HG03066 (cell line): ENCODE measurements around the gene SUN3.
"Not testable (repeated sequence)": the region's sequence is repeated elsewhere in the genome, so short reads cannot be mapped to it uniquely, and the experiment has no call there.

Experiments used
- ATAC-seq: cut with Tn5 transposase; IDR thresholded peaks from one replicate; pipeline ENCODE4 v1.9.1; 2021; ENCODE audit warnings: low read depth; ENCODE audit not compliant: unreplicated experiment

The SUN3 gene

GRCh38 chr7:47946581-47947354, 82.1 kb downstream of the SUN3 start:
- no peak for ATAC-seq

DNA sequence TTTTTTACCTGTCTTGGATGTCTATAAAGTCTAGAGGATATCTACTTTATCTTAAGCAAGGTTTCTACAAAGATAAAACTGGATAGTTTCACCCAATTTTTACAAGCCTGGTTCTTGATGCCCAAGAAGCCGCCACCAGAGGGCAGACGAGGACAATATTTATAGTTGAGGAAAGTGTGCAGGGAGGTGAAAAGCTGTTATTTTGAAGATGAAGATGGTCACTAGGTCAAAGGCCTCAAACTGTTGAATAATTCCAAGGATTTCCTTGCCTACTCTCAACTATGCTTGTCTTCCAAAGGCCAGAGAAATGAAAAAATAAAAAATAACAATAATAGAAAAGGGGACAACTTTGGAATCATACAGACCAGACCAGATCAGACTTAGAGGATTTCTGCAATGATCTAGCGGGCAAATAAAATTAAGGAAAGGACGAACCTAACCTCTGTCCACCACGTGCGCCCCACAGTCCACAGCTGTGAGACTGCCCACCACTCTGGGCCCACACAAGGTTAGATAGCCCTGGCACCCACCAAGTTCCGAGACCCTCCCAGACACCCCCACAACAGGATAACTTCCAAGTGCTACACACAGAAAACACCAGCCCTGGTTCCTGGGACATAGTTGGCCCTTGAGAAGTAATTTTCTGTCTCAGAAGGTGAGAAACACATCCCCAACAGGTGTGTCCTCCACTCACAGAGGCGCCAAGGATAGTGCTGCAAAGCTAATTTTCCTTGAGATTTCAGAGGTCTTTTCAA, 83.5 kb downstream of the SUN3 start:
- no peak for ATAC-seq

DNA sequence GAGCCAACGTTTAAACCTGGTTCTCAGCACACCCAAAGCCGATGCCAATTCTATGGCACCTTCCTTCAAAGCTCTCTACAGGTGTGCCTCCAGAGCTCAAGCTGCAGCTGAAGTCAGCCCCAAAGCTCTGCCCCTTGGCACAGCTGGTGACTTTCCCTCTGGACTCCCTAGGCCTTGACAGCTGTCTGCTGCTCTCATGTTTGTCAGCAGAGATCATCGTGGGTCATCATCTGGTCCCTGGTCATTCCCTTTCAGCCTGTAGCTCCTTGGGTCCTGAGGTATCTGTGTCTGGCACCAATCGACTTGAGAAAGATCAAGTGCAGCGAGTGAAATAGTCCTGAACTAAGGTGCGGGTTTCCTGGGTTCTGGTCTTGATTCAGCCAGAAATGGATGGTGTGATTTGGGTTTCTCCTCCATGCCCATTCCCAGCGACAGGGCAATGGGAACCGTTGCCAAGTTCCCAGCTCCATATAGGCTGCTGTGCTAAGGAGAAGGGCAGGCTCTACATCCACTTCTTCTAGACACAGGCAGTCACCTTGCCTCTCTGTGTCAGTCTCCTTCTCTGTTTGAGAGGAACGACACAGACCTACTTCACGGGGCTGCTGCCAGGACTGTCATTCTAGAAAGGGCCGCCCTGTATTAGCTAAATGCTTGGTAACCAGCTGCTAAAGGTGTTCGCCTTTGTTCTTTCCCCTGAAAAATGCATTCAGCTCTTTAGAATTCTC, 84.2 kb downstream of the SUN3 start:
- ATAC-seq = no peak

DNA sequence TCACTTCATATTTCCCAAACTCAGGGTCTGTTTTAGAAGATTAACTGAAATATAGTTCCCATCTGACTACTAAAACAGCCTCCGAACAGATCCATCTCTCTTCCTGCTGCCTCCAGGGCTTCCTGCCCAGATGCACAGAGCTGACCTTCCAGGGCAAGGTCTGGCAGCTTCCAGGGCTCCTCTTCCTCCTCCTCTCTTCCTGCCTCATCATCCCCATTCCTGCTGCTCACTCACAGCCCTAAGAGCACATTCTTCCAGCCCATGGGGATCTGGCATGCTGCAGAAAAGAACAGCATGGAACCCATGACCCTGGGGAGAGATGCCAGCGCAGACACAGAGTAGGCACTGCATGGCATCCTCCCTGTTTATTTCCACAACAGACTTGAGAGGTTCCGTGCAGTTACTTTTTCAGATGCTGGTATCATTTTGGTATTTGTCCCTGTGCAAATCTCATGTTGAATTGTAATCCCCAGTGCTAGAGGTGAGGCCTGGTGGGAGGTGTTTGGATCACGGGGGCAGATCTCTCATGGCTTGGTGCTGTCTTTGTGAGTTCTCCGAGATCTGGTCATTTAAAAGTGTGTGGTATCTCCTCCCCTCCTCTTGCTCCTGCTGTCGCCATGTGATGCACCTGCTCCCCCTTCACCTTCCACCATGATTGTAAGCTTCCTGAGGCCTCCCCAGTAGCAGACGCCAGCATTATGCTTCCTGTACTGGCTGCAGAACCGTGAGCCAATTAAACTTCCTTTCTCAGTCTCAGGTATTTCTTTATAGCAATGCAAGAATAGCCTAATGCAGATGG, 85.0 kb downstream of the SUN3 start:
- no peak for ATAC-seq

DNA sequence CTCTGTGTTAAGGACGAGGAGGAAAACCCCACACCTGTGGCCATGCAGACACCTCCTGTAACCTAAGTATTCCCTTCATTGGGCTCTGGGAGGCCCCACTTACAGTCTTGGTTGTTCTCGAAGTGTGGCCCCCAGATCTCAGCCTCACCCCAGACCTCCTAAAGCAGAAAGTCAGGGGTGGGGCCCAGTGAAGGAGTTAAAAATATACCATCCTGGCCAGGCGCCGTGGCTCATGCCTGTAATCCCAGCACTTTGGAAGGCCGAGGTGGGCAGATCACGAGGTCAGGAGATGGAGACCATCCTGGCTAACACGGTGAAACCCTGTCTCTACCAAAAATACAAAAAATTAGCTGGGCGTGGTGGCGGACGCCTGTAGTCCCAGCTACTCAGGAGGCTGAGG, 86.3 kb downstream of the SUN3 start:
- not testable (repeated sequence) for ATAC-seq

DNA sequence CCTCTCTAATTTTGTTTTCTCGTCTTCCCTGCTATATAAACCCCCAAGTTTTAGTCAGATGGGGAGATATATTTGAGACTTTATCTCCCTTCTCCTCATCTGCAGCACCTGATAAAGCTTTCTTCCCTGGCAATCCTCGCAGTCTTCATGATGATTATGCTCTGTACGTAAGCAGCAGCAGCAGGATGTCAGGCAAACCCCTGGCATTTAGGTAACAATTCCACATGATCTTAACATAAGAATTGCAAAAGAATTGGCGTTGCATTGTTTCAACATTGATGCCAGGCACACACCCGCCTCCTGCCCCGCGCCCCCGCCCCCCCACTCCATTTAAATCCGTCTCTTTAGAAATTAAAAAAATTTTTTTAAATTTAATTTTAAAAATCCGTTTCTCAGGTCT, 86.8 kb downstream of the SUN3 start:
- no peak for ATAC-seq

- ATAC-seq = no peak
Observed at GRCh38 chr7:47941136-47941844, 87.6 kb downstream of the SUN3 start.

GRCh38 chr7:47940088-47941013, 88.6 kb downstream of the SUN3 start:
- no peak for ATAC-seq

- ATAC-seq = no peak
Observed at GRCh38 chr7:47939425-47940036, 89.4 kb downstream of the SUN3 start.

- no peak for ATAC-seq
Observed at GRCh38 chr7:47938574-47939165, 90.2 kb downstream of the SUN3 start.

DNA sequence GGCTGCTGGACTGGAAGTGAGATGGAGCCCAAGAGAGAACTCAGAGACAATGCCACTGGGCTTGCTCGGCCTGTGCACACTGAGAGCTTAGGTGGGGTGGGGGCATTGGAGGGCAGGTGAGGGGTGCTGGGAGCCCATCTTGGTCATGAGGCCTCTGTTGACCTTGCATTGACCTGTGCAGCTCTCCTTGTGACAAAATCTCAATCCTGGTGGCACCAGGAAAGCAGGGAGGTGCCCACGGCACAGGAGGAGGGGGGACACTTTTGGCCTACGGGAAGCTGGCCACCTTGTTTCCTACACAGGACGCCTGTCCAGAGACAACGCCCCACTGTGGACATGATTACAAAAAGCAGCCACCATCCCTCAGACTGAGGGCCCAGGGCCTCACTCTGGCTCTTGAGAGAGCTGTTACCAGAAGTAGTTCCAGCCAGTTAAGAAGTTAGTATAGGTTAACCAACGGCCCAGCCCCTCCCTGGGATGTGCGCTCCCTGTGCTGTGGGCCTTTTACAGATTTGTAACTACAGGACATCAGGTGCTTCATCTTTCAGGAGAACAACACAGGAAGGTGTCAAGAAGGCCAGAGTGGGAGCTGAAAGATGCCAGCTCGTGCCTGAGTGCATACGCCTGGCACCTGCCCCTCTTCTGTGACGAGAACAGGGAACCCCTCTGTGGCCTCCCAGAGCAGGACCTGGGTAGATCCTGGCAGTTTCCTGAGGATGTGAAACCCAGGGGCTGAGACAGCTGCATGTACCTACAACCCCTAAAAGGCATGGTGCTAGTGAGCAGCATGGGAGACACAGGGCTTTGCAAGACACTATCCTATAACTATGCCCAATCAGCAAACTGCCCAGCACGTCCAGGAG, 91.0 kb downstream of the SUN3 start:
- peak; percentile 41 for ATAC-seq
